Neuronal stem cell (in vitro differentiated cells): ENCODE measurements around the gene IQSEC2.

Source experiments
- DNase-seq: peaks from one replicate; pipeline ENCODE4 v3.0.0-alpha.2; 2013; ENCODE audit warnings: low spot score
- H2AFZ ChIP-seq: one replicate; pipeline ENCODE4 v1.6.1; 2013; ENCODE audit warnings: mild to moderate bottlenecking, low read length, inconsistent platforms
- H2AK5ac ChIP-seq: 2 replicates; pipeline ENCODE4 v1.6.1; 2013; ENCODE audit warnings: low read depth, mild to moderate bottlenecking, inconsistent platforms, low read length, moderate library complexity, mixed read lengths
- H2BK120ac ChIP-seq: 2 replicates; pipeline ENCODE4 v1.6.1; 2013; ENCODE audit warnings: low read depth, mild to moderate bottlenecking, inconsistent platforms, low read length, moderate library complexity, mixed read lengths
- H2BK12ac ChIP-seq: one replicate; pipeline ENCODE4 v1.6.1; 2013; ENCODE audit warnings: low read length, inconsistent platforms
- H2BK15ac ChIP-seq: 2 replicates; pipeline ENCODE4 v1.6.1; 2013; ENCODE audit warnings: mild to moderate bottlenecking, low read length, inconsistent platforms, mixed read lengths
- H2BK5ac ChIP-seq: one replicate; pipeline ENCODE4 v1.6.1; 2013; ENCODE audit warnings: inconsistent platforms, mild to moderate bottlenecking, low read length, moderate library complexity
- H3K14ac ChIP-seq: one replicate; pipeline ENCODE4 v1.6.1; 2013; ENCODE audit warnings: low read length, inconsistent platforms
- H3K18ac ChIP-seq: 2 replicates; pipeline ENCODE4 v1.6.1; 2013; ENCODE audit warnings: low read length, inconsistent platforms
- H3K23ac ChIP-seq: 2 replicates; pipeline ENCODE4 v1.6.1; 2013; ENCODE audit warnings: low read depth, mild to moderate bottlenecking, mixed read lengths, low read length, inconsistent platforms; ENCODE audit not compliant: poor library complexity
- H3K27ac ChIP-seq: replicated peaks from 3 replicates; pipeline ENCODE4 v1.5.1; 2013; ENCODE audit warnings: low read length, inconsistent platforms
- H3K27me3 ChIP-seq, 3 experiments: 2 replicates each; pipeline ENCODE4 v1.6.1; 2013; ENCODE audit warnings: low read length in 3 of 3, mild to moderate bottlenecking in 2 of 3, inconsistent platforms in 1 of 3, low read depth in 1 of 3, mixed read lengths in 1 of 3, moderate library complexity in 1 of 3; ENCODE audit not compliant: control insufficient read depth in 3 of 3, insufficient read depth in 3 of 3
- H3K36me3 ChIP-seq, 2 donors: replicated peaks in 1 of 2; 2 replicates each; pipeline ENCODE4 v1.6.1; 2013; ENCODE audit warnings: low read length in 2 of 2; ENCODE audit not compliant: control insufficient read depth in 2 of 2, insufficient read depth in 2 of 2
- H3K4ac ChIP-seq: 2 replicates; pipeline ENCODE4 v1.6.1; 2013; ENCODE audit warnings: inconsistent platforms, mild to moderate bottlenecking, low read length, moderate library complexity
- H3K4me1 ChIP-seq, 2 donors: 1 replicate in 1 of 2; 2 replicates in 1 of 2; pipeline ENCODE4 v1.6.1; 2013; ENCODE audit warnings: low read length in 2 of 2, low read depth in 1 of 2; ENCODE audit not compliant: control insufficient read depth in 2 of 2, insufficient read depth in 1 of 2
- H3K4me2 ChIP-seq: one replicate; pipeline ENCODE4 v1.6.1; 2013; ENCODE audit warnings: mild to moderate bottlenecking, low read length, inconsistent platforms; ENCODE audit not compliant: insufficient read depth, poor library complexity, severe bottlenecking
- H3K4me3 ChIP-seq, 2 donors: 2 replicates each; pipeline ENCODE4 v1.5.1; 2013; ENCODE audit warnings: low read length in 2 of 2, mild to moderate bottlenecking in 2 of 2, inconsistent platforms in 1 of 2, moderate library complexity in 1 of 2
- H3K79me1 ChIP-seq: one replicate; pipeline ENCODE4 v1.6.1; 2013; ENCODE audit warnings: low read depth, mild to moderate bottlenecking, inconsistent platforms, low read length, moderate library complexity
- H3K9ac ChIP-seq: one replicate; pipeline ENCODE4 v1.6.1; 2013; ENCODE audit warnings: mild to moderate bottlenecking, low read depth, low read length, inconsistent platforms; ENCODE audit not compliant: poor library complexity
- H3K9me3 ChIP-seq, 2 donors: replicated peaks in 1 of 2; 2 replicates each; pipeline versions ENCODE3 to v1.6.1; 2013; ENCODE audit warnings: low read length in 2 of 2, mild to moderate bottlenecking in 2 of 2, inconsistent platforms in 1 of 2, low read depth in 1 of 2, mixed read lengths in 1 of 2, moderate library complexity in 1 of 2; ENCODE audit not compliant: control insufficient read depth in 2 of 2, insufficient read depth in 1 of 2
- H4K8ac ChIP-seq: one replicate; pipeline ENCODE4 v1.6.1; 2013; ENCODE audit warnings: low read depth, mild to moderate bottlenecking, inconsistent platforms, low read length, moderate library complexity
- H4K91ac ChIP-seq: one replicate; pipeline ENCODE4 v1.6.1; 2013; ENCODE audit warnings: low read length, low read depth, mild to moderate bottlenecking, inconsistent platforms; ENCODE audit not compliant: poor library complexity
- WGBS, 2 donors: extraction: QIAGEN DNeasy Blood & Tissue Kit; methylation state at CpG; one replicate each; pipeline ENCODE4 v1.1.7; 2013; ENCODE audit warnings: missing lambda C conversion rate in 2 of 2, mixed read lengths in 1 of 2; ENCODE audit not compliant: insufficient read length in 2 of 2, insufficient replicate concordance in 1 of 2; ENCODE audit errors: extremely low coverage in 2 of 2; 5-methylcytosine and 5-hydroxymethylcytosine counted together

The IQSEC2 gene

DNA sequence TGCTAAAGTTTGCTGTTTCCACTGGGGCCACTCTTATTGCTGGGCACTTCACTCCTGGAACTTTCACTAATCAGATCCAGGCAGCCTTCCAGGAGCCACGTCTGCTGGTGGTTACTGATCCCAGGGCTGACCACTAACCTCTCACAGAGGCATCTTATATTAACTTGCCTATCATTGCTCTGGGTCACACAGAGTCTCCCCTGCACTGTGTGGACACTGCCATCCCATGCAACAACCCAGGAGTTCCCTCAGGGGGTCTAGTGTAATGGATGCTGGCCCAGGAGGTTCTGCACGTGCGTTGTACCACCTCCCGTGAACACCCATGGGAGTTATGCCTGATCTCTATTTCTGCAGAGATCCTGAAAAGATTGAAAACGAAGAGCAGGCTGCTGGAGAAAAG lies 41.8 kb upstream of the IQSEC2 start:
- Histone ChIP-seq H2AFZ (no peak overlapping the region), H2BK12ac (no peak overlapping the region), H3K4me3 (no peak overlapping the region), H3K4ac (no peak overlapping the region), H4K91ac (no peak overlapping the region), H3K14ac (no peak overlapping the region), H3K23ac (no peak overlapping the region), H2AK5ac (no peak overlapping the region), H2BK120ac (no peak overlapping the region), H3K9me3 (no peaks in the 10 kb centered on the region), H3K4me2 (no peak overlapping the region), H3K4me1 (peaks cover 0 to 3% of the 10 kb centered on the region in 2 donors), H3K36me3 (no peaks in the 10 kb centered on the region), H4K8ac (no peak overlapping the region), H3K9ac (no peak overlapping the region), H3K27me3 (peaks cover 11 to 54% (median 43%) of the 10 kb centered on the region in 3 experiments), H2BK15ac (no peak overlapping the region), H3K27ac (no peak overlapping the region), H3K18ac (no peak overlapping the region), H2BK5ac (no peak overlapping the region), H3K79me1 (peaks cover 2% of the 10 kb centered on the region)
- WGBS, 2 donors: no CpG with 5 or more reads among the region's 5 CpGs
- DNase-seq: no peak

DNA sequence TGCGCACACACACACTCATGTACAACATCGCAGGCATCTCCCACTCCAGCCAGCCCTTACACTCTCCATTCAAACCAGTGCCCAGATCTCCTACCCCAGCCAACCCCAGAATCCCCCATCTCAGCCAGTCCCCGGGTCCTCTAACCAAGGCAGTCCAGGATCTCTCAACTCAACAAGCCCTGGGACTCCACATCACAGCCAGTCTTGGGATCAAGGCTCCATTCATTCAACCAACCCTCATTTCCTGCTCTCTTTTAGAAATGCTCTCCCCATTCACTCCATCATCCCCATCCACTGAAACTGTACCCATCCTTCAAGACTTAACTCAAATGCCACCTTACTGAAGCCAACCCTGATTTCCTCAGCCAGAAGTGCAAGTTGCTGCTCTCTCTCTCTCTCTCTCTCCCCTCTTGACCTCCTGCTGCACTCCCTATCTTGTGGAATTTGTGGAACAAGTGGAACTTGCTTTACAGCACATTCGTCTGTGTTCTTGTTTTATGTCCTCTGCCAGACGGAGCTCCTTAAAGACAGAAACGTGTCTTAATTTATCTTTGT lies 40.6 kb upstream of the IQSEC2 start:
- no CpG with 5 or more reads among the region's 6 CpGs for WGBS, 2 donors
- H3K27me3 ChIP-seq: peaks cover 11 to 57% (median 46%) of the 10 kb centered on the region in 3 experiments

DNA sequence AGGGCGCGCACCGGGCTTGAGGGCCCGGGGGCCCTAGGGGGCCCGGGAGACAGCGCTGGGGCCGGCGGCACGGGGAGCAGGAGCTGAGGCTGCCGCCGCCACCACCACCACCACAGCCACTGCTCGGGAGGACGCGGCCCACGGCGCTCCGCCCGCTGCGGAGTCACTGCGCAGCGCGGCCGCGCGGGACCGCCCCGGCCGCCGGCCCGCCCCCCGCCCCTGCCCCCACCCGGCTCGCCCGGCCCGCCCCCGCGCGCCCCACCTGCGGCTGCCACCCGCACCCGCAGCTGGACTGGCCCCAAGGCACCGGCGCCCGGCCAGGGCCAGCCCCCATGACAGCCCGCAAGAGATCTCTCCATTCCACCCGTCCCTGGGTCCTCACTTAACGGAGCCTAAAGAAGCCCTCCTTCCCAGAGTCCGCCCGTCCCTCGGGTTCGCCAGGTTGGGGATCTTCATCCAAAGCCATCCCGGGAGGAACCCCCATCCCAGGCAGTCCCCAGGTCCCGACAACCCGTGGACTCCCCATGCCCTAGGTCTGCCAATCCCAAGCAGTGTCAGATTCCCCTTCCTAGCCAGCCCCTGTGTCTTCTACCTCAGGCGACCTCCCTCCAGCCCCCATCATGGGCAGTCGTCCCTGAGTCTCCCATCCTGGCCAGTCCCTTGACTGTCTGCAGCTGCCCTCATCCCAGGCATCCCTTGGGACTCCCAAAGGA lies 40.0 kb upstream of the IQSEC2 start:
- H3K14ac ChIP-seq: no peak overlapping the region
- H3K23ac ChIP-seq: no peak overlapping the region
- H2BK120ac ChIP-seq: no peak overlapping the region
- no peak overlapping the region for H2BK15ac ChIP-seq
- H3K4me3 ChIP-seq: peak overlapping the region; percentile 43 to 80
- no peak overlapping the region for H4K8ac ChIP-seq
- no peak overlapping the region for H3K9ac ChIP-seq
- WGBS, 2 donors: no CpG with 5 or more reads among the region's 56 CpGs
- no peak overlapping the region for H2AK5ac ChIP-seq
- no peak overlapping the region for H3K4ac ChIP-seq
- H3K79me1 ChIP-seq: peaks cover 2% of the 10 kb centered on the region
- no peak overlapping the region for H4K91ac ChIP-seq
- H3K18ac ChIP-seq: no peak overlapping the region
- peak overlapping the region; percentile 83 for H2AFZ ChIP-seq
- no peak for DNase-seq
- H3K4me2 ChIP-seq: peak overlapping the region; percentile 89
- no peaks in the 10 kb centered on the region for H3K9me3 ChIP-seq
- no peak overlapping the region for H2BK12ac ChIP-seq
- no peak overlapping the region for H2BK5ac ChIP-seq
- H3K27me3 ChIP-seq: peaks cover 11 to 53% (median 46%) of the 10 kb centered on the region in 3 experiments
- H3K4me1 ChIP-seq: peaks cover 0 to 3% of the 10 kb centered on the region in 2 donors
- no peaks in the 10 kb centered on the region for H3K36me3 ChIP-seq
- H3K27ac ChIP-seq: no peak overlapping the region

More for the DNA sequence above, 40.6 kb upstream of the IQSEC2 start:
- Histone ChIP-seq H2AFZ (no peak overlapping the region), H3K79me1 (peaks cover 2% of the 10 kb centered on the region), H3K4me1 (peaks cover 0 to 3% of the 10 kb centered on the region in 2 donors), H3K14ac (no peak overlapping the region), H3K4me3 (no peak overlapping the region), H3K9ac (no peak overlapping the region), H2BK12ac (no peak overlapping the region), H2BK15ac (no peak overlapping the region), H4K8ac (no peak overlapping the region), H2BK5ac (no peak overlapping the region), H4K91ac (no peak overlapping the region), H2AK5ac (no peak overlapping the region), H3K4ac (no peak overlapping the region), H3K27ac (no peak overlapping the region), H3K4me2 (no peak overlapping the region), H3K9me3 (no peaks in the 10 kb centered on the region), H3K18ac (no peak overlapping the region), H3K23ac (no peak overlapping the region), H3K36me3 (no peaks in the 10 kb centered on the region), H2BK120ac (no peak overlapping the region)
- no peak for DNase-seq

DNA sequence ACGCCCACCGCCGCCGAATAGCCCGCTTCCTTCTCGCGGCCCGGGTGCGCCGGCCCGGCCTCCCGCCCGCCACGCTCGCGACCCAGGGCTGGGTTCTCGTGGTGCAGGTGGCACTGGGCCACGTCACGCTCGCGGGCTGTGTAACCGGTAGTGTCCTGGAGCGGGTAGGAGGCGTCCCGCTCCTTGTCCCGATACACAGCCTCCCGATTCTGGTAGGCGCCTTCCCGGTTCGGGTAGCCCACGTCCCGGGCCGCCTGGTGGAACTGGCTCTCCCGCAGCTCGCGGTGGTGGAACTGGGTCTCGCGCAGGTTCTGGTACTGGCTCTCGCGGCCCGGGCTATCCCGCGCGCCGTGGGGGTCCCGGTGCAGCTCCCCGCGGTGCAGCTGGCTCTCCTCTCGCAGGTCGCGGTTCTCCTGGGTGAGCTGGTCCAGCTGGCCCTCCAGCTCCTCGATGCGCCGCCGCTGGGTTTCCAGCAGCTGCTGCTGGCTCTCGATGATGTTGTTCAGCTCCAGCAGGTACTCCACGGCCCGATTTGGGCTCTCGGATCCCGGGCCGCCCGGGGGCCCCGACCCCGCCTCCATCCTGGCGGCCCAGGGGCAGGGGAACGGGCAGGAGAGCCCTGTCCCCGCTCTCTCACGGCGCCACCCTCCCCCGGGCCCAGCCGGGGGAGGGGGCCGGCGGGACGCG lies 39.3 kb upstream of the IQSEC2 start:
- Histone ChIP-seq H3K4ac (no peak overlapping the region), H2BK12ac (no peak overlapping the region), H4K8ac (no peak overlapping the region), H2AFZ (peak overlapping the region; percentile 83), H3K14ac (no peak overlapping the region), H2BK15ac (no peak overlapping the region), H3K36me3 (no peaks in the 10 kb centered on the region), H3K4me3 (peak overlapping the region; percentile 43 to 80), H3K4me1 (peaks cover 0 to 3% of the 10 kb centered on the region in 2 donors), H2AK5ac (no peak overlapping the region), H3K4me2 (peak overlapping the region; percentile 89), H3K9me3 (no peaks in the 10 kb centered on the region), H2BK120ac (no peak overlapping the region), H3K27ac (no peak overlapping the region), H3K79me1 (peaks cover 2% of the 10 kb centered on the region), H3K23ac (no peak overlapping the region), H3K9ac (peak overlapping the region; percentile 77), H2BK5ac (no peak overlapping the region), H4K91ac (no peak overlapping the region), H3K18ac (peak overlapping the region; percentile 64), H3K27me3 (peaks cover 11 to 53% (median 46%) of the 10 kb centered on the region in 3 experiments)
- DNase-seq: no peak
- no CpG with 5 or more reads among the region's 75 CpGs for WGBS, 2 donors
